Pancreas (tissue), 10 donors: ENCODE data around the gene ACVRL1. TPM values are rescaled to one million over a fixed set of nuclear protein-coding genes. Genes with fewer than 3 reads are reported as not detected.

Experiments used
- ATAC-seq, 4 donors: fragments of 200-7000 bp; cut with Tn5 transposase; one replicate each; pipeline versions ENCODE4 v1.8.0 to v1.9.1; 2020; ENCODE audit warnings: mild to moderate bottlenecking in 4 of 4, moderate library complexity in 4 of 4
- DNase-seq, 6 donors: peaks; one replicate each; pipeline ENCODE4 v3.0.0-alpha.2; 2020
- FAIRE-seq: peaks from 2 replicates; lab custom pipeline; 2012; peaks lifted over from hg19 to GRCh38; lab: Jason Lieb, UNC
- H3K27ac ChIP-seq, 4 donors: fragments of 200-600 bp; sonication (generic); 1 replicate in 3 of 4; 2 replicates in 1 of 4; pipeline versions ENCODE4 v1.5.0 to v1.8.0; 2020
- H3K27me3 ChIP-seq, 4 donors: fragments of 200-600 bp; one replicate each; pipeline ENCODE4 v1.8.0; 2021
- H3K36me3 ChIP-seq, 3 donors: fragments of 200-600 bp; sonication (generic) in 1 of 3; one replicate each; pipeline versions ENCODE4 v1.5.0 to v1.8.0; 2020 to 2021
- H3K4me1 ChIP-seq, 3 donors: fragments of 200-600 bp; one replicate each; pipeline ENCODE4 v1.8.0; 2021
- H3K4me3 ChIP-seq, 4 donors: fragments of 200-600 bp; sonication (generic) in 2 of 4; one replicate each; pipeline versions ENCODE4 v1.5.0 to v1.8.0; 2020 to 2021
- H3K9me3 ChIP-seq, 4 donors: fragments of 200-600 bp; one replicate each; pipeline ENCODE4 v1.8.0; 2021
- WGBS, 2 donors: extraction: QIAGEN DNeasy Blood & Tissue Kit; methylation state at CpG; one replicate each; pipeline ENCODE4 v1.1.7; 2013; 5-methylcytosine and 5-hydroxymethylcytosine counted together
- intact Hi-C, 3 donors: fragments of 100-400 bp; cut with DNase I; formaldehyde crosslinking; loops; one replicate each; pipeline versions ENCODE4 v1.11.1 to v1.14.2; 2022
- polyA plus RNA-seq, 2 donors: library from polyadenylated mRNA; stranded (reverse); fragments of 200-250 nt; gene quantifications; one replicate each; pipeline ENCODE4 v1.2.3, GENCODE V29; 2013
- total RNA-seq, 6 donors: library from RNA; stranded (reverse); fragmentation: NEBNext Ultra II Directional in 4 of 6; extraction: Animal tissue kit (Norgen Biotek cat#: 25700) in 4 of 6; gene quantifications; one replicate each; pipeline versions ENCODE4 v1.2.1 to v1.2.4, GENCODE V29; 2021 to 2023
- TF ChIP-seq, protein P1 (sequence below), 4 donors: fragments of 200-600 bp; sonication (generic) in 3 of 4; IDR thresholded peaks; one replicate each; pipeline versions ENCODE4 v1.5.0 to v1.8.0; 2021; ENCODE audit warnings: antibody characterized with exemption in 4 of 4
- donor health status: healthy with polysubstance abuse.
- donor health status: DM: no; HTN: no; CAD: no; lungs with moderate emphysema.
- donor health status: DM: no; HTN: no; CAD: no.
- donor health status: control.
- donor health status: control.
- donor health status: Bipolar disorder and iron deficiency.
- donor health status: DM: yes; HTN: yes; CAD: no.
- donor health status: DM: no; HTN: no; CAD: no.
- donor health status: DM: no; HTN: no; CAD: no.
- donor health status: DM: yes; HTN: yes; CAD: no.

Gene ACVRL1
- total and polyA plus RNA-seq, 8 donors, result 6.6 to 20.8 (median 13.1) TPM

- Histone ChIP-seq H3K27ac (no peak overlapping the region), H3K9me3 (no peaks in the 10 kb centered on the region), H3K27me3 (no peaks in the 10 kb centered on the region), H3K4me3 (no peak overlapping the region), H3K36me3 (peaks cover 0 to 4% (median 0%) of the 10 kb centered on the region in 3 donors), H3K4me1 (peaks cover 0 to 4% (median 0%) of the 10 kb centered on the region in 3 donors)
- peak in 2 of 6 donors; percentile 11 to 39 for DNase-seq
- peak in 2 of 4 donors; percentile 22 to 28 for ATAC-seq
- intact Hi-C loops, result no loop called here
- no peak for FAIRE-seq
- TF ChIP-seq, protein P1, sequence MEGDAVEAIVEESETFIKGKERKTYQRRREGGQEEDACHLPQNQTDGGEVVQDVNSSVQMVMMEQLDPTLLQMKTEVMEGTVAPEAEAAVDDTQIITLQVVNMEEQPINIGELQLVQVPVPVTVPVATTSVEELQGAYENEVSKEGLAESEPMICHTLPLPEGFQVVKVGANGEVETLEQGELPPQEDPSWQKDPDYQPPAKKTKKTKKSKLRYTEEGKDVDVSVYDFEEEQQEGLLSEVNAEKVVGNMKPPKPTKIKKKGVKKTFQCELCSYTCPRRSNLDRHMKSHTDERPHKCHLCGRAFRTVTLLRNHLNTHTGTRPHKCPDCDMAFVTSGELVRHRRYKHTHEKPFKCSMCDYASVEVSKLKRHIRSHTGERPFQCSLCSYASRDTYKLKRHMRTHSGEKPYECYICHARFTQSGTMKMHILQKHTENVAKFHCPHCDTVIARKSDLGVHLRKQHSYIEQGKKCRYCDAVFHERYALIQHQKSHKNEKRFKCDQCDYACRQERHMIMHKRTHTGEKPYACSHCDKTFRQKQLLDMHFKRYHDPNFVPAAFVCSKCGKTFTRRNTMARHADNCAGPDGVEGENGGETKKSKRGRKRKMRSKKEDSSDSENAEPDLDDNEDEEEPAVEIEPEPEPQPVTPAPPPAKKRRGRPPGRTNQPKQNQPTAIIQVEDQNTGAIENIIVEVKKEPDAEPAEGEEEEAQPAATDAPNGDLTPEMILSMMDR (IDR thresholded peaks at IDR 0.05), result no peak
- WGBS, 2 donors, result 41 to 46% methylated on average over 16 of the region's 16 CpGs
These were observed 10.6 kb downstream of the ACVRL1 start for GRCh38 chr12:51917746-51918453.

- Histone ChIP-seq H3K4me3 (no peak overlapping the region), H3K4me1 (peaks cover 0 to 8% (median 0%) of the 10 kb centered on the region in 3 donors), H3K27me3 (no peaks in the 10 kb centered on the region), H3K9me3 (no peaks in the 10 kb centered on the region), H3K27ac (no peak overlapping the region), H3K36me3 (peaks cover 0 to 4% (median 0%) of the 10 kb centered on the region in 3 donors)
- peak in 1 of 6 donors; percentile 38 for DNase-seq
- intact Hi-C loops, result loop anchor here in 1 of 3 donors (5.0 kb wide), 1 partner anchor 62 kb away; no protein-coding TSS in a partner anchor
- WGBS, 2 donors, result 73 to 81% methylated on average over 2 of the region's 2 CpGs
- FAIRE-seq, result no peak
- TF ChIP-seq, protein P1 (IDR thresholded peaks at IDR 0.05), result no peak
- ATAC-seq, result no peak
These were observed 12.7 kb downstream of the ACVRL1 start for GRCh38 chr12:51920046-51920445.

DNA sequence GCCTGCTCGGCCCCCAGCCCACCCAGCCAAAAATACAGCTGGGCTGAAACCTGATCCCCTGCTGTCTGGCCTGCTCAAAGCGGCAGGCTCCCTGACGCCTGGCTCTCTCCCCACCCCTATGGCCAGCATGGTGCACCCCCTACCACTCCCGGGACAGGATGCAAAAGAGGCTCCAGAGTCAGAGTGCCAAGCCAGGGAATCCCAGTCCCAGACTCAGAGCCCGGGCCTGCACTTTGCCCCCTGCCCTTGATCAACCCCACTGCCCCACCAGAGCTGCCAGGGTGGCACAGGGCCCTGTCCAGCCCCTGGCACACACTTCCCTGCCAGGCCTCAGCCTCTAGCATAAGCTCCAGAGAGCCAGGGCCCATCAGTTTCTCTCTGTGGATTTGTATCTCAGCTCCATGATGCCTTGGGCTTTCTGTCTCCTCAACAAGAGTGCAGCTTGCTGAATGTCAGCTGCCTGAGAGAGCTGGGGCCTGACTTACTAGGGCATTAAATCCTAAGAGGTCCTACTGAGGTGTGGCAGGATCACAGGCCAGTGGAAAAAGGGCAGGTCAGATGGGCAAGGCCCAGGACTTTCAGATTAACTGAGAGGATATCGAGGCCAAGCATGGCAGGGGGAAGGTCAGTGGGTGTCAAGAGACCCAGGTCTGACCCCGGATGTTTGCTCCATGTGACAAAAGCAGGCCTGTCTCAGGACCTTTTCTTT, 13.9 kb downstream of the ACVRL1 start:
- Histone ChIP-seq H3K4me1 (peaks cover 0 to 8% (median 0%) of the 10 kb centered on the region in 3 donors), H3K36me3 (no peaks in the 10 kb centered on the region), H3K27me3 (no peaks in the 10 kb centered on the region), H3K27ac (no peak overlapping the region), H3K9me3 (no peaks in the 10 kb centered on the region), H3K4me3 (no peak overlapping the region)
- TF ChIP-seq, protein P1 (IDR thresholded peaks at IDR 0.05), result no peak
- DNase-seq (peak in 1 of 6 donors; percentile 49), FAIRE-seq (no peak), ATAC-seq (no peak)
- WGBS, 2 donors, result 63 to 71% methylated on average over 7 of the region's 7 CpGs
- intact Hi-C loops, result loop anchor here in 1 of 3 donors (5.0 kb wide), 1 partner anchor 61 kb away; no protein-coding TSS in a partner anchor

DNA sequence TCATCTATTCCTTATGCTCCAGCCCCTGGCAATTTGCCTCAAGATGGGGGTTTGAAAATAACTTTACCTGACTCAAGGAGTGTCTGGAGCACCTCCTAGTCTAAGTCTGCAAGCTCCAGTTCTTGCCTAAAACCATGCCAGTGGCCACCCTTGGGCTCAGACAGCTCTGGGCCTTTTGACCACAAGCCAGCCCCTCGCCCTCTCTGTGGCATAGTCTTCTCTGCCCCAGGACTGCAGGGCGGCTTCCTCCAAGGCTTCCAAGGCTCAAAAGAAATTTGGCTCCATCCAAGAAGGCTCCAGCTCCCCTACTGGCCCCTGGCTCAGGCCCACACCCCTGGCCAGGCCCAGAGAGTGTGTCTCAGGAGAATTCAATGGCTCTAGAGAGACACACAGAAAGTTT, 14.8 kb downstream of the ACVRL1 start:
- Histone ChIP-seq H3K4me1 (peaks cover 0 to 8% (median 0%) of the 10 kb centered on the region in 3 donors), H3K27ac (peak overlapping the region in 2 of 4 donors; percentile 35 to 74), H3K36me3 (no peaks in the 10 kb centered on the region), H3K4me3 (no peak overlapping the region), H3K9me3 (no peaks in the 10 kb centered on the region), H3K27me3 (no peaks in the 10 kb centered on the region)
- FAIRE-seq (no peak), DNase-seq (peak in 1 of 6 donors; percentile 27), ATAC-seq (no peak)
- TF ChIP-seq, protein P1 (IDR thresholded peaks at IDR 0.05), result no peak
- intact Hi-C loops, result loop anchor here in 1 of 3 donors (5.0 kb wide), 1 partner anchor 60 kb away; no protein-coding TSS in a partner anchor
- WGBS, 2 donors, result 89 to 100% methylated on average over 2 of the region's 2 CpGs
